Activated T-cell treated with anti-CD3 and anti-CD28 coated beads, Interleukin-2, amount 50 U/mL, for 48 hours (primary cell): Measurements from ENCODE around the gene SERPINB7.
"Not testable (repeated sequence)": the region's sequence is repeated elsewhere in the genome, so short reads cannot be mapped to it uniquely, and the experiment has no call there.

Experiments
- DNase-seq, 2 experiments: peaks; one replicate each; pipeline ENCODE4 v3.0.0-alpha.2; 2020

The SERPINB7 gene

GRCh38 chr18:63775166-63775730, at the start of gene SERPINB7:
TSS of gene SERPINB7 (plus strand) at chr18:63775418. CDS start at chr18:63782373, 6,955 bp downstream.
- DNase-seq: no peak

GRCh38 chr18:63725682-63726480, 49.3 kb upstream of the SERPINB7 start:
- DNase-seq: no peak

GRCh38 chr18:63730773-63731172, 44.4 kb upstream of the SERPINB7 start:
- DNase-seq: no peak

- DNase-seq: no peak
Measured at GRCh38 chr18:63731215-63731614, 44.0 kb upstream of the SERPINB7 start.

DNA sequence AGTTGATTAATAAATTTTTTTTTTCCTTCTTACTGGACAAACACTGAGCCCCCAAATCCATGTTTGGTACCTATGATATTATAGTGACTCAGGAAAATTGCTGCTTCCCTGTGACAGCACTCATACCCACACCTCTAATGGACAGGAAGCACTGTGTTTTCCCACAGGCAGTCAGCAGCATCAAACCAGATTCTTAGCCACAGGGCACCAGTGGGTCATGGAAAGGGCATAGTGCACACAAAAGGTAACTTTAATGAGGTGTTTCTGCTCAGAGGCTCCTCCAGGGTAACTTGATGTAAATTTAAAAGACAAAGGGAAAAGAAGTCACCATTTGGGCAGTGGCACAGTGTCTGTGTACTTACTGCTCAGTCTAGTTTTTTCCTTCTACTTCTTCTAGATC, 38.3 kb upstream of the SERPINB7 start:
- DNase-seq: no peak

- no peak for DNase-seq
Measured at GRCh38 chr18:63741769-63742168, 33.4 kb upstream of the SERPINB7 start.

DNA sequence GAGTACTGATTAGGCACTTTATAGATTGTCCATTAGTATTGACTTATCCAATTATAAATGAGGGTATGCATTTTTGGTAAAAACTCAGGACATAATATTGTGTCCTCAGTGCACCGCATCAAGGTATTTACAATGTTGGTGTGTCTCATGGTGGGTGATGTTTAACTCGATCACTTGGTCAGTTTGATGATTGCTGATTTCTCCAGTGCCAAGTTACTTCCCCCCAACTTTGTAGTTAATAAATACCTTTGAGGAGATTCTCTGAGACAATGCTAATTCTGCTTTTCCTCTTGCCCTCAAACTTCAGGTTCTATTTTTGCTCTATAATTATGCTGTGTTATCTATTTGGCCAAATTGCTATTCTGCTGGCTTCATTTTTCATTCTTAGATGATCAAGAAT, 28.2 kb upstream of the SERPINB7 start:
- DNase-seq: no peak

GRCh38 chr18:63749489-63749888, 25.7 kb upstream of the SERPINB7 start:
- DNase-seq: no peak

DNA sequence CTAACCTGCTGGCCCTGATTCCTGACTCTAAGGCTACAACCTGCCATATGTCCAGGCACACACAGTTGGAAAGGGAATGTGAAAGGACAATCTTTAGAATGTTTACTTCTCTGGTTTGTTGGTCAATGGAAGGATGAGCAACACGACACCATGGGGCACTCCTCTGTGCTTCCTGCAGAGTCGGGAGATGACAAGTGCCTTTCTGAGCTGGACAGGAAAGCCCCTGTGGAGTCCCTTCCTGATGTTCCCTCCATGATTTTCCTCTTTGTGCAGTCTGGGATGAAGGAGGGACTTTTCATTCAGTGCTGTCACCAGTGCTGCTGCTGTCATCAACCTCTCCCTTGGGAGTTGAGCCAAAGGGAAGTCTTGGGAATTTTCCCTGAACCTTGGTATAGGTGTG, 22.6 kb upstream of the SERPINB7 start:
- DNase-seq: no peak

- DNase-seq: no peak
Measured at GRCh38 chr18:63753676-63754075, 21.5 kb upstream of the SERPINB7 start.

DNA sequence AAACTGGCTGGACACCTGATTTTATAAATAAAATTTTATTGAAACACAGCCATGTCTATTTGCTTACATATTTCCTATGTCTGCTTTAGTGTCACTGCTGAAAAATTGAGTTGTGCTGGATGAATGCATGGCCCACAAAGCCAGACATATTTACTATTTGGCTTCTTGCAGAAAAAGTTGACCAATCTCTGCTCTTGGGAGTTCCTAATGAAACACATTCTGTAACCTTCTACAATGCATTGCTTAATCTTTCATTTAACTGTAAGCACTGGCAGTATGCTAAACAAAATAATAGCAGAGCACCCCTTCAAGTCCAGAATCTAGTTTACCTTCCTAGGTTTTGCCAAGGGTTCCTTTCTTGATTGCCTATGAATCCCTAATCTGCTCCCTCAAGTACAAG, 17.7 kb upstream of the SERPINB7 start:
- no peak for DNase-seq

DNA sequence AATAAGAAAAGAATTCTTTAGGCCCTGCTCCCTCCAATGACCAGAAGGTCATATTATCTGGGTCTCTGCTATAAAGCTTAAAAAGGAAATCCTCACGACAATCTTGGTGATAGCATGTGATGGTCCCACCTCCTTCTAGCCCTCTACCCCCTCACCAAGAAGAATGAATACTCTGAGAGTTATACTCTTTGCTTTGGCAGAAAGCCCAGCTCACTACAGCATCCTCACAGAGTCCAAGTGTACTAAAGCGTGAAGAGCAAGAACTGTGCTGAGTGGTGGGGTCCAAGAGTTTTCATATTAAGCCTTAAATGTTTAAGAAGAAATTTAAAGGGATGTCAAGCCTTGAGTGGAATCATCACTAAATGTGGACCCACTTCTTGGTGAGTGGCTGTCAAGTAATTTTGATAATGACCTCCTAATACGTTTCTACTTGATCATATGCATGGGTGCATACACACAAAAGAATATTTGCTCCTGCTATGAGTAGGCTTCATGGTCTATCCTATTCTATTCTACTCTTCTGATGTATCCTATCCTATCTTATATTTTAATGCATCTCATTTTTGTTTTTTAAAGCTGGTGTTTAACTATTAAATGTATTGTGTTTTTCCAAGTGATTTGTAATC, 16.5 kb upstream of the SERPINB7 start:
- DNase-seq: no peak

DNA sequence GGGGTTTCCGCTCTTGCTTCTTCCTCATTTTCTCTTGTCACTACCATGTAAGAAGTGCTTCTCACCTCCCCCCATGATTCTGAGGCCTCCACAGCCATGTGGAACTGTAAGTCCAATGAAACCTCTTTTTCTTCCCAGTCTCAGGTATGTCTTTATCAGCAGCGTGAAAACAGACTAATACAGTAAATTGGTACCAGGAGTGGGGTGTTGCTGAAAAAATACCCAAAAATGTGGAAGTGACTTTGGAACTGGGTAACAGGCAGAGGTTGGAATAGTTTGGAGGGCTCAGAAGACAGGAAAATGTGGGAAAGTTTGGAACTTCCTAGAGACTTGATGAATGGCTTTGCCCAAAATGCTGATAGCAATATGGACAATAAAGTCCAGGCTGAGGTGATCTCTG, 15.4 kb upstream of the SERPINB7 start:
- DNase-seq: not testable (repeated sequence)

- DNase-seq: no peak
Measured at GRCh38 chr18:63762518-63762917, 12.7 kb upstream of the SERPINB7 start.

GRCh38 chr18:63763831-63764600, 11.2 kb upstream of the SERPINB7 start:
- no peak for DNase-seq

DNA sequence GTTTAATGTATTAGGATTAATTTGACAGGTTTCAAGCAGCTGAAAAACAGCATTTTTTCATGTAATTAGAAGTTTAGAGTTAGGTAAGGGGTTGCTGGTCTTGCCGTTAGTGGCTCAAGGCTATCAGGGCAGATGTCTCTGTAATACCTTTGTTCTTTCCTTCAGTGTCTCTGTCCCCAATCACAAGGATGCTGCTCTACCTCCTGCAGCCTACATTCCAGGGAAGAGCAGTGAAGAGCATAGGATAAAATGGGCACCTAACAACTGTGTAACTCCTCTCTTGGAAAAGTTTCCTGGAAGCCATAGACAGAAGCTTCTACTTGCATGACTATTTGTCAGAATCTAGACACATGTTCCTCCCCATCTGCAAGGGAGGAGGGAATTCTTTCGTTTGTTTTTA, 9.4 kb upstream of the SERPINB7 start:
- DNase-seq: no peak

GRCh38 chr18:63773551-63773950, 1.7 kb upstream of the SERPINB7 start:
- DNase-seq: no peak

DNA sequence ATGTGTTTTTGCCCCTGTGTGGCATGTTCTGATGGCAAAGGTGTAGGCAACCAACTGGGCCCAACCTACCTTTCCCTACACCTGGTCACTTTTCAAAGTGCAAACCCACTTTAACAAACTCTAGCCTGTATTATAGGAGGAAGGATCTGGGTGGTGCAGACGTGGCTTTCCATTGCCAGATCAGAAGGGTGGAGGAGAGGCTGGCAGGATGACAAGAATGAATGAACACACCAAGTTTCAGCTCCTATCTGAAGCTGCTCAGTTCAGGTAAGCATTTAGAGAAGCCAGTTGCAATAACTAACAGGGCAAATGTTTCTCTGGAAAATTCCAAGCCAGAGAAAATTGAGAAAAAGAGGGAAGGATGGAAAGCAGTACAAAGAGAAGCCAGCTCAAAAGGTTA, 707 bp upstream of the SERPINB7 start:
- DNase-seq: no peak

DNA sequence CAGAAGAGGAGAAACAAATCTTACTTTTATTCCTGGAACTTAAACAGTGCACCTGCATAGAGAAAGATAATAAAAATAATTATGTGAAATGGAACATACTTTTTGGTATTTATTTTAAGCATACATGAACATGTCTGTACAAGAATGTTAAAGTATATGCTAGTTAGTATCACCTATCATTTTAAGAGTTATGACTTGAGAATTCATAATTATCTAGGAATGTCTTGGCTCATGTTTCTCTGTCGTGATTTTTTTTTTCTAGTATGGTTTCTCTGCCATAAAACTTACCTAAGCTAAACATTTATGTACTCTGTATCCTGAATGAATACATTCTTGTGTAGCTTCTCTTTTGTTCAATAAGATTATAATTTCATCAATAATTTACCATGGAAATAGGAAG, 4.2 kb downstream of the SERPINB7 start:
- no peak for DNase-seq

DNA sequence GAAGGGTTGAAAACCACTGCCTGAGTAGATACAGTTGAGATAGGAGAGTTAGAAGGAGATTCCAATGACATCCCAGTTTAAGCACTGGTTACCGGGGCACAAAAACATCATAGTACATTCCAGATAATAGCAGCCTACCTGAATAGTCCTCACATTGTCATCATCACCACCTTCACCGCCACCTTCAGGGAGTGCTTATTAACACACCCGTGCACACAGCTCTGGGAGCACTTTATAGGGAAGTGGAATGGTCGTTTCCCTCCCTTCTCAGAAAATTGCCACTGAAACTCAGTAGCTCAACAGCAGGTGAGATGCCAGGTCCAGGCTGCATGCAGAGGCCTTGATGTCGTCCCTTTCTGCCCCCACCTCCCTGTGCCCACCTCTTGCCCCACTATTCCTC, 8.2 kb downstream of the SERPINB7 start:
- DNase-seq: no peak

GRCh38 chr18:63784787-63785452, 9.7 kb downstream of the SERPINB7 start:
- no peak for DNase-seq

DNA sequence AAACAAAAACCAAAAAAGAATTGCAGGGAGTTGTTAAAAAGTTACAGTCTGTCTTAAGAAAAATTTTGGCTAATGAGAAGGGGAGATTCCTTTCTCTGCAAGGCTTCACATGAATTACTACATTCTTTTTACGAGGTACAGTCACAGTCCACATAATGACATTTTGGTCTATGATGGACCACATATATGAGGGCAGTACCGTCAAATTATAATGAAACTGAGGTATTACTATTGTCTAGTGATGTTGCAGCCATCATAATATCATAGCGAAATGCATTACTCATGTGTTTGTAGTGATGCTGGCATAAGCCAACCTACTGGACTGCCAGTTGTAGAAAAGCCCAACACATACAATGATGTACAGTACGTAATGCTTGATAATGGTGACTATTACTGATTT, 12.5 kb downstream of the SERPINB7 start:
- no peak for DNase-seq
